ENCODE measurements around the gene TMEM132E. TPM values are rescaled to one million over a fixed set of nuclear protein-coding genes. Genes with fewer than 3 reads are reported as not detected.

TMEM132E gene
- total and polyA plus RNA-seq, 2 of the 4 experiments (the other 2 are of a cell fraction), result not detected

DNA sequence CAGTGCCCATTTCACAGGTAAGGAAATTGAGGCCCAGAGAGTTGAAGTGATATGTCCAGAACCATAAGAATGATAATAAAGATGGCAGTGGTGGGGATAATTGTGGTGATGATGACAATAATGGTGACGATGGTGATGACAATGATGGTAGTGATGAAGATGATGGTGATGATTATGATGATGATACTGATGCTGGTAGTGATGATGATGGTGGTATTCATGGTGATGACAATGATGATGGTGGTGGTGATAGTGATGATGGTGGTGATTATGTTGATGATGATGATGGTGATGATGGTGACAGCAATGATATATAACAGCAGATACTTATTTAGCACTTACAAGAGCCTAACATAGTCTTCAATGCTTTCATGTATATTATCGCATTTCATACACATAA lies 18.1 kb upstream of the TMEM132E start:
- no peak overlapping the region for H3K4ac ChIP-seq (ENCODE audit: low read depth, low read length)
- no peak overlapping the region for H2AK9ac ChIP-seq (replicated peaks; ENCODE audit: low read depth, low read length, poor library complexity)
- no peak overlapping the region for H3K23ac ChIP-seq (ENCODE audit: low read depth, low read length)
- H3K27ac ChIP-seq (ENCODE audit: insufficient read depth, low read length), result no peak overlapping the region
- no peak overlapping the region for H2BK120ac ChIP-seq (ENCODE audit: low read depth, low read length)
- no peak overlapping the region for H3K4me3 ChIP-seq (ENCODE audit: insufficient read depth, low read depth, low read length)
- DNase-seq, result no peak
- no peak overlapping the region for H4K8ac ChIP-seq (ENCODE audit: low read depth in 2 of 2, low read length in 2 of 2)
- H4K20me1 ChIP-seq (ENCODE audit: insufficient read depth, low read length), result no peaks in the 10 kb centered on the region
- 86% methylated on average over 1 of the region's 2 CpGs; no CpG with 5 or more reads in 1 of the 2 experiments for WGBS, 2 experiments (ENCODE audit: extremely low coverage in 2 of 2, insufficient read length in 1 of 2)
- H2BK20ac ChIP-seq (ENCODE audit: low read depth, low read length), result no peak overlapping the region
- H2BK5ac ChIP-seq (ENCODE audit: low read depth, low read length, poor library complexity, severe bottlenecking), result no peak overlapping the region
- no peak overlapping the region for H4K5ac ChIP-seq (ENCODE audit: low read depth, low read length)
- ATAC-seq (ENCODE audit: low read depth), result no peak
- no TSS peak for BruUV-seq (replicated peaks)
- no peak overlapping the region for H2AK5ac ChIP-seq (ENCODE audit: low read depth, low read length)
- no peaks in the 10 kb centered on the region; the same call in 1 of the 2 replicates for H3K27me3 ChIP-seq (ENCODE audit: control insufficient read depth, insufficient read depth, low read length)
- H3K4me2 ChIP-seq (ENCODE audit: low read depth, low read length), result no peak overlapping the region
- in situ Hi-C loops (cut with MboI; ENCODE audit: low sequenced_read_pairs) (no loop called here), dilution Hi-C loops (cut with HindIII; ENCODE audit: low sequenced_read_pairs, unreplicated experiment) (no loop called here), intact Hi-C loops (cut with micrococcal nuclease) (no loop called here)
- no peak for TF ChIP-seq MAZ (IDR thresholded peaks at IDR 0.05; ENCODE audit: borderline replicate concordance, low read depth, low read length)
- H4K91ac ChIP-seq (ENCODE audit: insufficient read depth, low read depth, low read length), result no peak overlapping the region
- H3K4me1 ChIP-seq (ENCODE audit: control insufficient read depth, insufficient read depth, low read length), result no peaks in the 10 kb centered on the region
- H3K9me1 ChIP-seq (ENCODE audit: insufficient read depth, low read length), result no peaks in the 10 kb centered on the region
- H3K56ac ChIP-seq (ENCODE audit: extremely low read depth, insufficient read depth, low read length), result no peak overlapping the region
- H3K79me1 ChIP-seq (ENCODE audit: low read depth in 1 of 2, low read length in 2 of 2), result no peaks in the 10 kb centered on the region
- POLR2A ChIA-PET (ENCODE audit: unreplicated experiment), result no interaction called here
- CTCF ChIA-PET, result no interaction called here
- H3K18ac ChIP-seq (ENCODE audit: low read depth, low read length), result no peak overlapping the region
- no peaks in the 10 kb centered on the region for H3K9me3 ChIP-seq (ENCODE audit: control insufficient read depth, insufficient read depth, low read length)
- no peaks in the 10 kb centered on the region for H3K36me3 ChIP-seq (ENCODE audit: control insufficient read depth, insufficient read depth, low read length)
- H2BK15ac ChIP-seq (ENCODE audit: low read depth, low read length), result no peak overlapping the region
- H3K9ac ChIP-seq (ENCODE audit: low read depth, low read length), result no peak overlapping the region
- H2AFZ ChIP-seq (replicated peaks; ENCODE audit: low read length, poor library complexity), result no peak overlapping the region
- no peak overlapping the region for H3K14ac ChIP-seq (replicated peaks; ENCODE audit: low read depth, low read length)

Measured in IMR-90 (cell line).